Measurements from ENCODE around the gene CHN2. TPM values are rescaled to one million over a fixed set of nuclear protein-coding genes. Genes with fewer than 3 reads are reported as not detected.

The CHN2 gene
- total RNA-seq, 6 experiments from 2014 or later = not detected

GRCh38 chr7:29443552-29443951, 249.0 kb downstream of the CHN2 start:
- Mint-ChIP-seq H3K4me1 (ENCODE audit: low read depth) (peaks cover 8% of the 10 kb centered on the region; the same call in 1 of the 2 replicates), H3K27ac (no peak overlapping the region), H3K9me3 (no peaks in the 10 kb centered on the region), H3K27me3 (ENCODE audit: insufficient read depth) (peaks cover under 1% of the 10 kb centered on the region; the same call in 1 of the 2 replicates), H3K36me3 (ENCODE audit: low read depth) (no peaks in the 10 kb centered on the region), H3K4me3 (no peak overlapping the region)
- no peak for DNase-seq
- no peak for TF ChIP-seq CTCF (IDR thresholded peaks at IDR 0.05)

- Mint-ChIP-seq H3K4me1 (ENCODE audit: low read depth) (peaks cover 8% of the 10 kb centered on the region; the same call in 1 of the 2 replicates), H3K27ac (no peak overlapping the region), H3K27me3 (ENCODE audit: insufficient read depth) (peaks cover 2% of the 10 kb centered on the region; the same call in 1 of the 2 replicates), H3K9me3 (no peaks in the 10 kb centered on the region), H3K4me3 (no peak overlapping the region), H3K36me3 (ENCODE audit: low read depth) (no peaks in the 10 kb centered on the region)
- DNase-seq = no peak
- no peak for TF ChIP-seq CTCF (IDR thresholded peaks at IDR 0.05)
Observed at GRCh38 chr7:29444267-29444666, 249.7 kb downstream of the CHN2 start.

- H3K27ac Mint-ChIP-seq = no peak overlapping the region
- H3K4me1 Mint-ChIP-seq (ENCODE audit: low read depth) = peaks cover 8% of the 10 kb centered on the region; the same call in 1 of the 2 replicates
Observed at GRCh38 chr7:29445736-29446135, 251.2 kb downstream of the CHN2 start.

GRCh38 chr7:29447828-29448227, 253.3 kb downstream of the CHN2 start:
- Mint-ChIP-seq H3K36me3 (ENCODE audit: low read depth) (no peaks in the 10 kb centered on the region), H3K27ac (no peak overlapping the region), H3K27me3 (ENCODE audit: insufficient read depth) (peaks cover 2% of the 10 kb centered on the region; the same call in 1 of the 2 replicates), H3K9me3 (no peaks in the 10 kb centered on the region), H3K4me1 (ENCODE audit: low read depth) (no peaks in the 10 kb centered on the region), H3K4me3 (no peak overlapping the region)
- no peak for TF ChIP-seq CTCF (IDR thresholded peaks at IDR 0.05)
- DNase-seq = no peak

More at GRCh38 chr7:29445736-29446135, 251.2 kb downstream of the CHN2 start:
- Mint-ChIP-seq H3K27me3 (ENCODE audit: insufficient read depth) (peaks cover 2% of the 10 kb centered on the region; the same call in 1 of the 2 replicates), H3K9me3 (no peaks in the 10 kb centered on the region), H3K4me3 (no peak overlapping the region), H3K36me3 (ENCODE audit: low read depth) (no peaks in the 10 kb centered on the region)
- no peak for TF ChIP-seq CTCF (IDR thresholded peaks at IDR 0.05)
- DNase-seq = no peak

GRCh38 chr7:29449569-29450260, 255.1 kb downstream of the CHN2 start:
- TF ChIP-seq CTCF (IDR thresholded peaks at IDR 0.05) = no peak
- no peak overlapping the region for H3K27ac Mint-ChIP-seq
- peaks cover 2% of the 10 kb centered on the region; the same call in 1 of the 2 replicates for H3K27me3 Mint-ChIP-seq (ENCODE audit: insufficient read depth)
- no peaks in the 10 kb centered on the region for H3K9me3 Mint-ChIP-seq
- H3K4me1 Mint-ChIP-seq (ENCODE audit: low read depth) = no peaks in the 10 kb centered on the region
- H3K4me3 Mint-ChIP-seq = no peak overlapping the region
- no peaks in the 10 kb centered on the region for H3K36me3 Mint-ChIP-seq (ENCODE audit: low read depth)
- DNase-seq = no peak

All from HFFc6 (cell line).